GM19455 (cell line): ENCODE data around the gene CLEC16A.

Source experiments
- ATAC-seq: cut with Tn5 transposase; IDR thresholded peaks from one replicate; pipeline ENCODE4 v1.9.1; 2021; ENCODE audit not compliant: unreplicated experiment

CLEC16A gene

DNA sequence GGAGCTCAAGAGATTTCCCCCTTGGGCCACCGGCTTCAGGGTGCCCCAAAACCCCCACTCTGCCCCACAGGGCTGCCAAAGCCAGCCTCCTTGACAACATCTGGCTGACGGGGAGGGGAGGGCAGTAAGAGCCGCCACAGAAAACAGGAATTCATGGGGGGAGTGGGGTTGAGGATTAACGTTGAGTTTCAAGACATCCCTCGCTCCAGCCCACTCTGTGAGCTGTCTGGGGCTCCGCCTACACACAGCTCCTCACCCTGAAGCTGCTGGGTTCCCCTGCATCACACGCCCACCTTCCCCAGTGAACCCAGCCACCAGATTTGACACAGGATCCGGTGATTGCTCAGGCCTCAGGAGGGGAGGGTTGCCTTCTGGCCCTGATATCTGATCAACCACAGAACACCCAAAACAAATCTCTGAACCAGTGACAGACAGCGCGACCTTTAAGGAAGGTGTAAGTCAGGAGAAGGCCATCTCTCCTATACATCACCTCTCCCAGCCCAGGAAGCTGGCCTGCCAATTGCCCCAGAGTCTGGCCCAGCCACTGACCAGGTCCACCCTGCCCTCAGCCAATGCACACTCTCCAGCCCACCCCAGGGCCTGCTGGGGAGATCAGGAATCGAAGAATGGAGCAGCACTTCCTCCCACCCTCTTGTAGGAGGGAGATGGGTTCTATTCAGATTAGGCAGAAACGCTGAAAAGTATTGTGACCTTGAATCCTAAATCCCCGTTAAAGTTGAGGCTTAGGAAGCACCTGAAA, 132.1 kb downstream of the CLEC16A start:
- peak; percentile 48 for ATAC-seq

GRCh38 chr16:11078812-11079459, 134.6 kb downstream of the CLEC16A start:
- ATAC-seq: no peak

- ATAC-seq: no peak
Measured at GRCh38 chr16:11079652-11080187, 135.4 kb downstream of the CLEC16A start.

GRCh38 chr16:11080327-11080967, 136.1 kb downstream of the CLEC16A start:
- no peak for ATAC-seq

- ATAC-seq: no peak
Measured at GRCh38 chr16:11080999-11081630, 136.8 kb downstream of the CLEC16A start.

DNA sequence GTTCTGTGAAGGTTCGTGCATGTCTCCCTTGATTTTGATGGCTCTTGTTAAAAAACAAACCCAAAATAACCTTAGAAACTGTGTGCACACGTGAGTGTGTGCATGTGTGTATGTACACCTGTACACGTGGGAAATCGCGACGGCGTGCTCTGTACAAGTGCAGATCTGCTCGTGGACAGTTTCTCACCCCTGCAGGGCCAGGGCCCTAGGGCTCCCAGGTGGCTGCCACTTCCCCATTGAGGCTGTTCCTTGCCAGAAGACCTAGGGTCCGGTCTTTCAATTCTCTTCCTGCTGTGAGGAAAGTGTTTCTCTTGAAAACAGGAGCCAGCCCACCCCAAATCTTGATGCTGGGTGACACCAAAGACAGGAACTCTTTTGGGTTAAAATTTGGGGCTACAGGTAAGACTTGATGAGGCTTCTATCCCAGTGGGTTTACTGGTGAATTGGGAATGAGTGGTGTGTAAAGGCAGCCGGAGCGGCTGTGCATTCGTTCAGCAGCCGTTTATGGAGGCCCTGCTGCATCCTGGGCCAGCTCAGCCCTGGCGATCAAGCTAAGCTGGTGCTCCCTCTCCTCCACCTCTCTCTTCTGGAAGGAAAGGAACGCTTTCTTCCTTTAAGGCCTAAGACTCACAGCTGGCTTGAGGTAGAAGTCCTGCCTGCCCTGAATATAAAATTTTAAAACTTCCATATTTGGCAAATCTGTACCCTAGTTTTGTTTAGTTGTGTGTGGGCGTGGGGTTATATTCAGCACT, 137.9 kb downstream of the CLEC16A start:
- no peak for ATAC-seq

DNA sequence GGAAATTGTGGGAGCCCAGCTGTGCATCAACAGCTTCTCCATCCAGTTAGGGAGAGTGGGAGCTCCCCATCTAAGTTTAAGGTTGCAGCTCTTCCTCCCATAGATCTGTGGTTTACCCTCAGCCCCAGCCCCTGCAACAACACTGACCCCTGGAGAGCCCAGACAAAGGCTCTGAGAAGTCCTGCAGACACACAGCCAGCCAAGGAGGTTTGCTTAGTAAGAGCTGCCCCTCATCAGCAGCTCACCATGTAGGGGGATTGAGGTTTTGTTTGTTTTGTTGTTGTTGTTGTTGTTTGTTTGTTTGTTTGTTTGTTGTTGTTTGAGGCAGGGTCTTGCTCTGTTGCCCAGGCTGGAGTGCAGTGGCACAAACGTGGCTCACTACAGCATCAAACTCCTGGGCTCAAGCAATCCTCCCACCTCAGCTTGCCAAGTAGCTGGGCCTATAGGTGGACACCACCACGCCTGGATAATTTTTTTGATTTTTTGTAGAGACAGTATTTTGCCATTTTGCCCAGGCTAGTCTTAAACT, 138.6 kb downstream of the CLEC16A start:
- ATAC-seq: no peak

DNA sequence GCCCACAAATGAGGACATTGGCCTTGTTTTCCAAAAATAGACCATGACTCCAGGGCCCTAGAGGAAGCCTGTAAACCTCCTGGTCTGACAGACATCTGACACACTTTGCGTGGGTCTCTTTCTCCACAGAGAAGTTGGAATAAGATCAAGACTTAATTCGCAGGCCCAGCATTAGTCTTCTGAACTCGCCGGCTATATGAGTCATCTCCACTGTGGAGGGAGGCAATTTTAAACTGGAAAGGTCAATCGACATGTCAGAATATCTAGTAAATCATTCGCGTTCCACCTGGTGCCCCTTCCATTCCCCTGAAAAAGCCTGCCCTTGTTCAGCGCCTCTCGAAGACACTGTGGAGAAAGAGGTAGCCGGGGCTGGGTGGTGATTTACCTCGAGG, 140.1 kb downstream of the CLEC16A start:
- no peak for ATAC-seq

GRCh38 chr16:11084876-11085485, 140.6 kb downstream of the CLEC16A start:
- no peak for ATAC-seq

- ATAC-seq: no peak
Measured at GRCh38 chr16:11085916-11086315, 141.6 kb downstream of the CLEC16A start.

GRCh38 chr16:11087691-11088073, 143.3 kb downstream of the CLEC16A start:
- ATAC-seq: no peak

DNA sequence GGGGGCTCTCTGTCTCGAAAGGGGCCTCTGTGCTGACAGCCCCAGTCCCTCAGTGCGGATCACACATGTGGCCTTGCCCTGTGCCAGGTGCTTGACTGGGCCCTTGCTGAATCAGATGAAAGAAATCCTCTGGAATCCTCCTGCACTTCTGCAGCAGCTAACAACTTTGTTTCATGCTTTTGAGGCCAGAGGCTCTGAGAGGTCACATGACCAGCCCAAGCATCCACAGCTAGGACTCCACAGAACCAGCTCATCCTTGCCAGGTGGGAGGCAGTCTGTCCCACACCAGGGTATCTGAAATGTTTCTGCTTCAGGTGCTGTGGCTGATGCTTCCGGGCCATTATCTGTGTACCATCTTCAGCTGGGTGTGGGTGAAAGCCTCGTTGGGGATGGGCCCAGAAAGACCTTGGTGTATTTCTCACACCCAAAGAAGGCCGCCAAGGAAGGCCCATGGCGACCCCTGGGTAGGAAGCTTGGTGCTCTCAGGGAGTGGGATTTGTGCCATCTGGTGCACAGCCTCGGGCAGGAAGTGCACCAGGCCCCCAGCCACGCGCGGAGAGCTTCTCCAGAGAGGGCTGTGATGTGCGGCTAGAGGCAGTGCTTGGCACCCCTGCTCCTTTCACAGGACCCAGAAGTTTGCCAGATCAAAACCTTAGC, 143.8 kb downstream of the CLEC16A start:
- ATAC-seq: no peak

DNA sequence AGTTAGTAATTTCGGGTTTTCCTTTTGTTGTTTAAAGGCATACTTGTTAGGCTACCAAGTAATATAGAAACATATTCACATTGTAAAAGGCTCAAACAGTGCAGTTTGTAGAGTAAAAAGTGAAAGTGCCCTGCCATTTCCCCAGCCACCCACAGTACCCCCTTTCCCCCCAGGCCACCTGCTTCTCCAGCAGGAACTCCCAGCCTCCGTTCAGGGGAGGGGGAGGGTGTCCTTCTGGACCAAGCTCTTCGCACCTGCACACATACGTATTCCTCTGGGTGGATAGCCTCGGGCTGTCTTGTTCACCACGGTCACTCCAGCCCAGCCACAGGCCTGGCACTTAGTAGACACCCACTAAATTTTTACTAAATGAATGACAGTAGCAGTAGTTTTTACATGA, 144.5 kb downstream of the CLEC16A start:
- ATAC-seq: no peak

DNA sequence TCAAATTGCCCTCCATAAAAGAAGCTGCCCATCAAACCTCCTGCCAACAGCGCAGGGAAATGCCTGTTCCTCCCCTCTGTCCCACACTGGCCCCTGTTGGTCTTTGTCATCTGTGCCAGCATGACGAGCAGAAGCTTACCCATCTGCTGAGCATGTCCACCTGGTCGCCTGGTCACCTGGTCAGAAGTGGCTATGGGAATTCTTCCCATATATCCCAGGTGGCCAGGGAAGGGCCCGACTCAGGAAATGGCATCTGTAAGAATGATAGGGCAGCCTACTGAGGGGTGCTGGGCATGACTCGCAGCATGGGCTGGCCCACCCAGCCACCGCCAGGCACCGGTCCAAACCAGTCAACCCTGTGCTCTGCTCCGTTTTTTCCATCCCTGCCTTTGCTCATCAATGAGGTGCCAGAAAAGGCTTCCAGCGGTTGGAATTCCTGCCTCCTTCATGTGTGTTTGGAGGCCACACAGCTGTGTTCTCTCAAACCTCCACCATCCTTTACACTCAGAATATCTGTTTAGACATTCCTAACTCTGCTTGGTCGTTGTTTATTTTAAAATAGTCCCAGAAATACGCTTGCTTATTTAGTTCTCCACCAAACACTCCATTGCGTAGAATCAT, 145.2 kb downstream of the CLEC16A start:
- ATAC-seq: no peak

GRCh38 chr16:11090232-11090631, 145.9 kb downstream of the CLEC16A start:
- ATAC-seq: no peak

GRCh38 chr16:11091021-11091785, 146.8 kb downstream of the CLEC16A start:
- ATAC-seq: no peak

- no peak for ATAC-seq
Measured at GRCh38 chr16:11092788-11093571, 148.6 kb downstream of the CLEC16A start.
